Gastrocnemius medialis (tissue), 4 donors: ENCODE results near the gene CFHR3.
"Not testable (repeated sequence)": the region's sequence is repeated elsewhere in the genome, so short reads cannot be mapped to it uniquely, and the experiment has no call there.

Experiments used
- CTCF ChIP-seq, 5 experiments: fragments of 450-650 bp in 3 of 5; fragments of 200-600 bp in 2 of 5; sonication (generic) in 2 of 5; IDR thresholded peaks in 4 of 5; conservative IDR thresholded peaks in 1 of 5; 1 replicate in 4 of 5; 2 replicates in 1 of 5; pipeline ENCODE4 v1.5.1; 2016 to 2019; ENCODE audit warnings: antibody characterized with exemption in 5 of 5, mild to moderate bottlenecking in 3 of 5, moderate library complexity in 3 of 5
- POLR2A ChIP-seq, 2 donors: fragments of 450-650 bp; IDR thresholded peaks; one replicate each; pipeline ENCODE4 v1.6.1; 2017; ENCODE audit warnings: antibody characterized with exemption in 2 of 2, mild to moderate bottlenecking in 2 of 2, moderate library complexity in 2 of 2

GRCh38 chr1:196817442-196817841, 42.8 kb downstream of the CFHR3 start:
- TF ChIP-seq POLR2A (IDR thresholded peaks at IDR 0.05); CTCF (IDR thresholded peaks at IDR 0.05 in 4 of 5, conservative IDR thresholded peaks at IDR 0.05 in 1 of 5): not testable (repeated sequence)
